Heart left ventricle (tissue), 13 donors: ENCODE results near the gene FBN1.

ENCODE experiments used
- CTCF ChIP-seq, 12 donors: fragments of 200-600 bp; sonication (generic) in 4 of 12; IDR thresholded peaks; one replicate each; pipeline versions ENCODE4 v1.5.0 to v1.8.0; 2018 to 2022; ENCODE audit warnings: antibody characterized with exemption in 12 of 12, mild to moderate bottlenecking in 5 of 12
- POLR2A ChIP-seq, 2 donors: fragments of 450-650 bp; IDR thresholded peaks; one replicate each; pipeline ENCODE4 v1.6.1; 2017; ENCODE audit warnings: antibody characterized with exemption in 2 of 2, mild to moderate bottlenecking in 2 of 2, moderate library complexity in 2 of 2
- donor health status: ischemic (EF 13 %, LVEDD 7.1; RV severe dilation, severe dysfunction).
- donor health status: DM: no; HTN: yes; CAD: no.
- donor health status: DM: no; HTN: no; CAD: no.
- donor health status: ischemic (EF 25% LVEDD 6.9; RV normal size, moderate dysfunction).
- donor health status: ischemic (EF 25% LVEDD 5.7; RV mildly dilated, moderate dysfunction).
- donor health status: ischemic (EF 35%, LVEDD 5.7; RV mildly dilated, moderate dysfunction).
- donor health status: nonischemic (EF 11% LVEDD 7.7; RV severe dilation, severe dysfunction).
- donor health status: DM: yes; HTN: yes; CAD: no.
- donor health status: PGD.
- donor health status: ischemic (EF 29% LVEDD 5.4; RV normal size, mild dysfunction).
- donor health status: nonischemic (EF 23%, LVEDD 6.1; RV moderate dilation, normal function).

- TF ChIP-seq CTCF (IDR thresholded peaks at IDR 0.05) (no peak), POLR2A (IDR thresholded peaks at IDR 0.05) (no peak)
Measured at GRCh38 chr15:48609486-48609885, 36.0 kb downstream of the FBN1 start.
